Right atrium auricular region (tissue), 2 donors: ENCODE measurements around the gene B4GALT5. TPM values are rescaled to one million over a fixed set of nuclear protein-coding genes. Genes with fewer than 3 reads are reported as not detected.

Experiments
- DNase-seq: peaks from one replicate; pipeline ENCODE4 v3.0.0-alpha.2; 2019; ENCODE audit warnings: low spot score
- H3K27ac ChIP-seq, 2 donors: fragments of 200-600 bp; sonication (generic); 1 replicate in 1 of 2; 2 replicates in 1 of 2; pipeline ENCODE4 v1.5.1; 2016 to 2019
- H3K27me3 ChIP-seq, 2 donors: fragments of 200-600 bp; sonication (generic); one replicate each; pipeline versions ENCODE4 v1.5.1 to v1.6.0; 2017 to 2019
- H3K36me3 ChIP-seq: fragments of 200-600 bp; sonication (generic); one replicate; pipeline ENCODE4 v1.5.1; 2016
- H3K4me1 ChIP-seq, 2 donors: fragments of 200-600 bp; sonication (generic); one replicate each; pipeline versions ENCODE4 v1.5.1 to v1.6.0; 2017 to 2019
- H3K4me3 ChIP-seq, 2 donors: fragments of 200-600 bp; sonication (generic); 1 replicate in 1 of 2; 2 replicates in 1 of 2; pipeline ENCODE4 v1.5.1; 2017 to 2019; ENCODE audit warnings: mild to moderate bottlenecking in 1 of 2, moderate library complexity in 1 of 2
- H3K9me3 ChIP-seq, 2 donors: fragments of 200-600 bp; sonication (generic); one replicate each; pipeline ENCODE4 v1.5.1; 2019
- total RNA-seq, 2 donors: library from RNA; depleted of rRNA; stranded (reverse); fragments of >200 nt; gene quantifications; one replicate each; pipeline ENCODE4 v1.1.0, GENCODE V29; 2016
- TF ChIP-seq, protein P1 (sequence below), 2 donors: fragments of 200-600 bp; sonication (generic); IDR thresholded peaks; one replicate each; pipeline ENCODE4 v1.5.1; 2019; ENCODE audit warnings: antibody characterized with exemption in 2 of 2

B4GALT5 gene
- total RNA-seq, 2 donors from 2014 or later, result 17.7 to 24.4 TPM

DNA sequence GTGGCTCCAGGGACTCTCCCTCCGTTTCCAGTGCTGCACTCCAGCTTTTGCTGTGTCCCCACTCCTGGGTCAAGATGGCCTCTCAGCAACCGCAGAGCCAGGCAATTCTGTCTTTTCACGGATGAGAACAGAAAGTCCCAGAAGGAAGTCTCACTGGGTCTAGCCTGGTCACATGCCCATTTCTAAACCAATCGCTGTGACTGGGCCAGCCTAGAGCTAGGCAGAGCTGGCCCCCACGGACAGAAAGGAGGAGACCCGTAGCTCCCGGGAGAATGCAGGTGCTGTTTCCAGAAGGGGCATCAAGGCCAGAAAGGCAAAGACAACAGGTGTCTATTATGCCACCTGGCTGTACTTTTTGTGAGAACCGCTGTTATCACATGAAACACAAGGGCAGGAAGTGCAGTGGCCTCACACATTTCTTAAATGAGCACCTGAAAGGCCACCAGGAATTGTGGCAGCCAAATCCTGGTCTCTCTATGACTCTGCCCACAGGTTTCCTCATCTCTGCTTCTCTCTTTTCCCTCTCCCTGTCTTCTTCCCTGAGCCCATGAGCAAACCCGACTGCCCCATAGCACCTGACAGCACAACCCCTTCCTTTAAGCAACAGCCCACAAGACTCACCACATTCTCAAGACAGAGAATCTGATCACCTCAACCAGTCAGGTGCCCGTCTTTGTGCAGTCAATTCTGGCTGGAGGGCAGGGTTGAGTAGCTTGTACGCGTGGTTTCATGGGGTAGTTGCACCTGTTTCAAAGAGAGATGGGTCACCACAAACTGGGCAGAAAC, 37.1 kb upstream of the B4GALT5 start:
- no peak for DNase-seq
- Histone ChIP-seq H3K27me3 (no peaks in the 10 kb centered on the region), H3K36me3 (no peaks in the 10 kb centered on the region), H3K4me3 (no peak overlapping the region), H3K27ac (no peak overlapping the region), H3K9me3 (no peaks in the 10 kb centered on the region), H3K4me1 (peaks cover 0 to 16% of the 10 kb centered on the region in 2 donors)
- TF ChIP-seq, protein P1, sequence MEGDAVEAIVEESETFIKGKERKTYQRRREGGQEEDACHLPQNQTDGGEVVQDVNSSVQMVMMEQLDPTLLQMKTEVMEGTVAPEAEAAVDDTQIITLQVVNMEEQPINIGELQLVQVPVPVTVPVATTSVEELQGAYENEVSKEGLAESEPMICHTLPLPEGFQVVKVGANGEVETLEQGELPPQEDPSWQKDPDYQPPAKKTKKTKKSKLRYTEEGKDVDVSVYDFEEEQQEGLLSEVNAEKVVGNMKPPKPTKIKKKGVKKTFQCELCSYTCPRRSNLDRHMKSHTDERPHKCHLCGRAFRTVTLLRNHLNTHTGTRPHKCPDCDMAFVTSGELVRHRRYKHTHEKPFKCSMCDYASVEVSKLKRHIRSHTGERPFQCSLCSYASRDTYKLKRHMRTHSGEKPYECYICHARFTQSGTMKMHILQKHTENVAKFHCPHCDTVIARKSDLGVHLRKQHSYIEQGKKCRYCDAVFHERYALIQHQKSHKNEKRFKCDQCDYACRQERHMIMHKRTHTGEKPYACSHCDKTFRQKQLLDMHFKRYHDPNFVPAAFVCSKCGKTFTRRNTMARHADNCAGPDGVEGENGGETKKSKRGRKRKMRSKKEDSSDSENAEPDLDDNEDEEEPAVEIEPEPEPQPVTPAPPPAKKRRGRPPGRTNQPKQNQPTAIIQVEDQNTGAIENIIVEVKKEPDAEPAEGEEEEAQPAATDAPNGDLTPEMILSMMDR (IDR thresholded peaks at IDR 0.05), result no peak

- Histone ChIP-seq H3K9me3 (no peaks in the 10 kb centered on the region), H3K36me3 (no peaks in the 10 kb centered on the region), H3K27ac (no peak overlapping the region)
These were observed 35.9 kb upstream of the B4GALT5 start for GRCh38 chr20:49749625-49750024.

GRCh38 chr20:49748525-49748838, 34.8 kb upstream of the B4GALT5 start:
- no peak for DNase-seq
- Histone ChIP-seq H3K4me3 (no peak overlapping the region), H3K27ac (peak overlapping the region; percentile 78 to 88), H3K9me3 (no peaks in the 10 kb centered on the region), H3K4me1 (peaks cover 0 to 16% of the 10 kb centered on the region in 2 donors), H3K27me3 (no peaks in the 10 kb centered on the region), H3K36me3 (no peaks in the 10 kb centered on the region)
- TF ChIP-seq, protein P1 (IDR thresholded peaks at IDR 0.05), result no peak

More at GRCh38 chr20:49749625-49750024, 35.9 kb upstream of the B4GALT5 start:
- Histone ChIP-seq H3K4me1 (peaks cover 0 to 16% of the 10 kb centered on the region in 2 donors), H3K27me3 (no peaks in the 10 kb centered on the region), H3K4me3 (no peak overlapping the region)
- no peak for DNase-seq
- TF ChIP-seq, protein P1 (IDR thresholded peaks at IDR 0.05), result no peak

DNA sequence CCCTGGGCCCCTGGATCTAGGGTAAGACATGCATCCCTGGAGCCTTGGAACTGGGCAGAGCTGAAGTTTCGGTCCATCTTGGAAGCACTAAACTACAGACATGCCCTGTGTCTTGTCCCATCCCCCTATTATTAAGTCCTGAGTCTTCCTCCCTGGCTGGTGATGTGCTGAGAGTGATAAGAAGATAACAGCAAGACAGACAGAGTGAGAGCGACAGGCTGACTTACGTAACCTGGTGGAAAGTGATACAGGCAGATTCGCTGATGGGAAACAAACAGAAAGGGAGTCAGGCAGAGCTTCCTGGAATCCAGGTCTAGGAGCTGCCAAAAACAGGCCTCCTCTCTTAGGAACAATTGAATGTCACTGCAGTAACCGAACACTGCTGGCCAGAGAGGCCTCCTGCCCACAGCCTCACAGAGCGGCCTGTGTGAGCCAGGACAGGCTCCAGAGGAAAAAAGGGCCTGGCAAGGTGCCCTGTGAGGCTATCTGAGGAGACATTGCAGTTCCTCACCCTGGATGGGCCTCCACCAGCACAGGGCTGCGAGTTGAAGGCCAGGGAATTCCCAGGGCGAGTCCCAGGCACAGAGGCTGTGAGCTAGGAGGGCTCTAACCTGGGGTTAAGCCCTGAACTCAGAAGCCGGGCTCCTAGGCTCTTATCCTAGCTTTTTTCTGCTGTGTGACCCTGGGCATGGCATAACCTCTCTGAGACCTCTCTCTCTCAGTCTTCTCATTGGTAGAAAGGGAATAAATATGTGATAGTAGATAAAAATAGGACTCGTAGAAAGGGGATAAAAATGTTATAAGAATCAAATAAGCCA, 34.2 kb upstream of the B4GALT5 start:
- Histone ChIP-seq H3K9me3 (no peaks in the 10 kb centered on the region), H3K27me3 (no peaks in the 10 kb centered on the region), H3K4me3 (no peak overlapping the region), H3K36me3 (no peaks in the 10 kb centered on the region), H3K4me1 (peaks cover 0 to 16% of the 10 kb centered on the region in 2 donors), H3K27ac (peak overlapping the region; percentile 78 to 88)
- TF ChIP-seq, protein P1 (IDR thresholded peaks at IDR 0.05), result no peak
- peak; percentile 91 for DNase-seq

DNA sequence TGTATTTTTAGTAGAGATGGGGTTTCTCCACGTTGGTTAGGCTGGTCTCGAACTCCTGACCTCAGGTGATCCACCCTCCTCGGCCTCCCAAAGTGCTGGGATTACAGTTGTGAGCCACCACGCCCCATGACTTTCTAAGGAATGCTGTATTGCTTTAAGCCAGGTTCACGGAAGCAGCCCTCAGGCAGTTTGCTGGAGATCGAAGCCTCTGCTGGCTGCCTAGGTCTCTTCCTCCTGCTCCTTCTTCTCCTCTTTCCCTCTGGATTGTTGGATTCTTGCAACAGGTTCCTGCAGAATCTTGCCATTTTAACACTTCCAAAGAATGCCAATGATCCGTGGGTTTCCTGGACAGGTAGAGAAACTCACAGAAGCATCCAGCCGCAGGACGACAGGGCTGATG, 29.3 kb upstream of the B4GALT5 start:
- no peak overlapping the region for H3K4me3 ChIP-seq
- H3K9me3 ChIP-seq, result no peaks in the 10 kb centered on the region
- H3K27ac ChIP-seq, result no peak overlapping the region
- no peak for DNase-seq
- TF ChIP-seq, protein P1 (IDR thresholded peaks at IDR 0.05), result no peak
- H3K27me3 ChIP-seq, result no peaks in the 10 kb centered on the region
- H3K4me1 ChIP-seq, result peaks cover 0 to 8% of the 10 kb centered on the region in 2 donors
- no peaks in the 10 kb centered on the region for H3K36me3 ChIP-seq
